Keratinocyte (primary cell): ENCODE measurements around the gene CD34. TPM values are rescaled to one million over a fixed set of nuclear protein-coding genes. Genes with fewer than 3 reads are reported as not detected.

Experiments used
- DNase-seq: peaks from one replicate; pipeline ENCODE4 v3.0.0-alpha.2; 2011; ENCODE audit warnings: low read depth, missing footprints, low spot score
- FAIRE-seq: peaks from 2 replicates; lab custom pipeline; 2011; peaks lifted over from hg19 to GRCh38; lab: Jason Lieb, UNC
- H2AFZ ChIP-seq: 2 replicates; pipeline ENCODE4 v1.6.0; 2012; ENCODE audit warnings: low read length, control low read depth, inconsistent platforms; ENCODE audit not compliant: control insufficient read depth
- H3K27ac ChIP-seq: 2 replicates; pipeline ENCODE4 v1.5.1; 2011; ENCODE audit warnings: low read length; ENCODE audit not compliant: control insufficient read depth, insufficient read depth
- H3K27me3 ChIP-seq: 3 replicates; pipeline ENCODE4 v1.6.0; 2011; ENCODE audit warnings: low read length; ENCODE audit not compliant: control insufficient read depth, insufficient read depth; ENCODE audit errors: extremely low read depth
- H3K36me3 ChIP-seq, 2 experiments: 2 replicates in 1 of 2; 3 replicates in 1 of 2; pipeline ENCODE4 v1.5.1; 2011; ENCODE audit warnings: low read length in 2 of 2, mild to moderate bottlenecking in 1 of 2; ENCODE audit not compliant: control insufficient read depth in 2 of 2, insufficient read depth in 2 of 2; ENCODE audit errors: extremely low read depth in 1 of 2
- H3K4me1 ChIP-seq: 3 replicates; pipeline ENCODE4 v1.5.1; 2011; ENCODE audit warnings: low read length; ENCODE audit not compliant: control insufficient read depth, insufficient read depth; ENCODE audit errors: extremely low read depth
- H3K4me2 ChIP-seq: 3 replicates; pipeline ENCODE4 v1.6.0; 2011; ENCODE audit warnings: low read depth, low read length; ENCODE audit not compliant: control insufficient read depth, insufficient read depth; ENCODE audit errors: extremely low read depth
- H3K4me3 ChIP-seq, 3 experiments: fragments of 200-600 bp in 1 of 3; sonication (generic) in 1 of 3; 2 replicates in 2 of 3; 3 replicates in 1 of 3; pipeline ENCODE4 v1.5.1; 2011 to 2016; ENCODE audit warnings: low read length in 3 of 3, mild to moderate bottlenecking in 3 of 3, control low read depth in 2 of 3, inconsistent platforms in 1 of 3, low read depth in 1 of 3, mixed read lengths in 1 of 3, mixed run types in 1 of 3, moderate library complexity in 1 of 3; ENCODE audit not compliant: control insufficient read depth in 2 of 3, insufficient read depth in 2 of 3; ENCODE audit errors: extremely low read depth in 1 of 3
- H3K79me2 ChIP-seq: 2 replicates; pipeline ENCODE4 v1.6.0; 2012; ENCODE audit warnings: low read length; ENCODE audit not compliant: control insufficient read depth, insufficient read depth
- H3K9ac ChIP-seq: 3 replicates; pipeline ENCODE4 v1.6.0; 2011; ENCODE audit warnings: low read length; ENCODE audit not compliant: control insufficient read depth, insufficient read depth; ENCODE audit errors: extremely low read depth
- H3K9me1 ChIP-seq: 3 replicates; pipeline ENCODE4 v1.6.0; 2011; ENCODE audit warnings: low read length; ENCODE audit not compliant: control insufficient read depth, insufficient read depth; ENCODE audit errors: extremely low read depth
- H3K9me3 ChIP-seq: 2 replicates; pipeline ENCODE4 v1.5.1; 2012; ENCODE audit warnings: low read depth, low read length; ENCODE audit not compliant: control insufficient read depth
- H4K20me1 ChIP-seq: 3 replicates; pipeline ENCODE4 v1.6.0; 2011; ENCODE audit warnings: low read length; ENCODE audit not compliant: control insufficient read depth, insufficient read depth; ENCODE audit errors: extremely low read depth
- CTCF ChIP-seq, 3 experiments: IDR thresholded peaks in 1 of 3; conservative IDR thresholded peaks in 1 of 3; optimal IDR thresholded peaks in 1 of 3; 2 replicates in 2 of 3; 3 replicates in 1 of 3; pipeline versions ENCODE3 to v1.5.1; 2011; ENCODE audit warnings: low read length in 3 of 3, mild to moderate bottlenecking in 3 of 3, moderate library complexity in 2 of 3, control low read depth in 1 of 3, inconsistent platforms in 1 of 3; ENCODE audit not compliant: insufficient read depth in 2 of 3; ENCODE audit errors: extremely low read depth in 1 of 3
- EZH2 ChIP-seq: IDR thresholded peaks from one replicate; pipeline ENCODE4 v1.6.1; 2012; ENCODE audit warnings: inconsistent platforms, mild to moderate bottlenecking, low read length, moderate library complexity
- dilution Hi-C: fragments of 300-500 bp; cut with MboI; formaldehyde crosslinking; loops from one replicate; pipeline ENCODE4 v1.7.0; 2020; ENCODE audit warnings: low sequenced_read_pairs; ENCODE audit not compliant: extremely low pct_ligation_motif_present
- polyA plus RNA-seq, 5 experiments: library from polyadenylated mRNA; depleted of rRNA in 3 of 5; stranded (reverse) in 3 of 5; stranded (forward) in 1 of 5; unstranded in 1 of 5; fragments of >200 nt; gene quantifications; 1 replicate in 1 of 5; 2 replicates in 3 of 5; 3 replicates in 1 of 5; pipeline versions ENCODE4 v1.2.1 to v1.2.3, GENCODE V29; 2011 to 2012; ENCODE audit warnings: missing spikeins in 2 of 5, low read depth in 1 of 5, low replicate concordance in 1 of 5

The CD34 gene
- polyA plus RNA-seq, 1 donor (not counting 4 experiments of a cell fraction or from before 2014, with no cell fraction given) = 0.03 TPM

GRCh38 chr1:207959910-207960309 lies 49.0 kb upstream of the CD34 start:
- DNase-seq (no peak), FAIRE-seq (no peak)
- Histone ChIP-seq H3K4me2 (peak overlapping the region; percentile 70), H2AFZ (no peak overlapping the region), H3K9me1 (no peaks in the 10 kb centered on the region), H3K9ac (no peak overlapping the region), H3K79me2 (no peaks in the 10 kb centered on the region), H3K36me3 (no peaks in the 10 kb centered on the region), H3K9me3 (no peaks in the 10 kb centered on the region), H4K20me1 (no peaks in the 10 kb centered on the region), H3K27ac (no peak overlapping the region), H3K27me3 (peaks cover 13% of the 10 kb centered on the region), H3K4me3 (no peak overlapping the region), H3K4me1 (peaks cover 26% of the 10 kb centered on the region)
- dilution Hi-C loops = no loop called here
- TF ChIP-seq CTCF (optimal IDR thresholded peaks at IDR 0.05 in 1 of 3, IDR thresholded peaks at IDR 0.05 in 1 of 3, conservative IDR thresholded peaks at IDR 0.05 in 1 of 3; ENCODE audit: extremely low read depth in 1 of 3, insufficient read depth in 2 of 3, low read length in 3 of 3) (no peak), EZH2 (no peak)

GRCh38 chr1:207959141-207959825 lies 48.4 kb upstream of the CD34 start:
- peaks cover 13% of the 10 kb centered on the region for H3K27me3 ChIP-seq
- no peak for DNase-seq
- peak overlapping the region; percentile 11 for H3K9ac ChIP-seq
- dilution Hi-C loops = no loop called here
- no peaks in the 10 kb centered on the region for H3K9me3 ChIP-seq
- H3K9me1 ChIP-seq = no peaks in the 10 kb centered on the region
- no peak for TF ChIP-seq EZH2
- peak in 1 of 3 experiments; percentile 4 for TF ChIP-seq CTCF (optimal IDR thresholded peaks at IDR 0.05 in 1 of 3, IDR thresholded peaks at IDR 0.05 in 1 of 3, conservative IDR thresholded peaks at IDR 0.05 in 1 of 3; ENCODE audit: extremely low read depth in 1 of 3, insufficient read depth in 2 of 3, low read length in 3 of 3)
- no peak for FAIRE-seq
- peak overlapping the region; percentile 63 for H2AFZ ChIP-seq
- no peaks in the 10 kb centered on the region for H4K20me1 ChIP-seq
- H3K36me3 ChIP-seq = no peaks in the 10 kb centered on the region
- H3K4me2 ChIP-seq = peak overlapping the region; percentile 70
- H3K79me2 ChIP-seq = no peaks in the 10 kb centered on the region
- H3K4me1 ChIP-seq = peaks cover 20% of the 10 kb centered on the region
- no peak overlapping the region for H3K27ac ChIP-seq
- peak overlapping the region; percentile 15 to 49 (median 42) for H3K4me3 ChIP-seq
